OCI-LY7 (cell line): Measurements from ENCODE around the gene VIPAS39. TPM values are rescaled to one million over a fixed set of nuclear protein-coding genes. Genes with fewer than 3 reads are reported as not detected.
"Not testable (repeated sequence)": the region's sequence is repeated elsewhere in the genome, so short reads cannot be mapped to it uniquely, and the experiment has no call there.

Experiments
- BruUV-seq: library from RNA; stranded (reverse); fragments of 400-500 nt; replicated peaks from 2 replicates; lab custom pipeline; 2021; lab: Mats Ljungman, UMichigan
- CTCF ChIA-PET: fragments of 300-600 bp; sonication (Branson Sonifier 250); formaldehyde crosslinking; loops from one replicate; lab custom pipeline; 2022; ENCODE audit warnings: antibody characterized with exemption; ENCODE audit not compliant: unreplicated experiment; lab: Charles Lee
- POLR2A ChIA-PET: fragments of 300-600 bp; sonication (Branson Sonifier 250); formaldehyde crosslinking; loops from one replicate; lab custom pipeline; 2022; ENCODE audit warnings: antibody characterized with exemption; lab: Charles Lee
- DNase-seq: peaks from one replicate; pipeline ENCODE4 v3.0.0-alpha.2; 2015; ENCODE audit warnings: low spot score
- H2AFZ ChIP-seq: fragments of 200-600 bp; sonication (generic), shearing (Covaris generic); 2 replicates; pipeline ENCODE4 v1.6.1; 2014; ENCODE audit warnings: mild to moderate bottlenecking, antibody characterized with exemption, low read length, moderate library complexity
- H3K27ac ChIP-seq: fragments of 200-600 bp; sonication (generic); 2 replicates; pipeline ENCODE4 v1.5.1; 2014; ENCODE audit warnings: mixed run types, low read depth, mild to moderate bottlenecking, moderate library complexity, low read length, inconsistent platforms; ENCODE audit not compliant: poor library complexity, severe bottlenecking
- H3K36me3 ChIP-seq: fragments of 200-600 bp; sonication (generic); 2 replicates; pipeline ENCODE4 v1.6.1; 2014; ENCODE audit warnings: mild to moderate bottlenecking, antibody characterized with exemption, low read length, moderate library complexity, mixed read lengths; ENCODE audit not compliant: insufficient read depth
- H3K4me1 ChIP-seq: fragments of 200-600 bp; sonication (generic); 2 replicates; pipeline ENCODE4 v1.5.1; 2014; ENCODE audit warnings: mild to moderate bottlenecking, low read length; ENCODE audit not compliant: insufficient read depth, poor library complexity, severe bottlenecking
- H3K4me2 ChIP-seq: fragments of 200-600 bp; sonication (generic); 2 replicates; pipeline ENCODE4 v1.6.1; 2014; ENCODE audit warnings: mild to moderate bottlenecking, low read length
- H3K4me3 ChIP-seq: fragments of 200-600 bp; sonication (generic); 2 replicates; pipeline ENCODE4 v1.5.1; 2014; ENCODE audit warnings: mild to moderate bottlenecking, low read depth, low read length; ENCODE audit not compliant: poor library complexity, severe bottlenecking
- H3K79me2 ChIP-seq: fragments of 200-600 bp; sonication (generic); 2 replicates; pipeline ENCODE4 v1.6.1; 2016; ENCODE audit warnings: low read depth, mild to moderate bottlenecking, low read length, moderate library complexity, mixed read lengths; ENCODE audit not compliant: insufficient read depth
- H3K9me2 ChIP-seq: fragments of 200-600 bp; sonication (generic); 2 replicates; pipeline ENCODE4 v1.6.1; 2016; ENCODE audit warnings: mild to moderate bottlenecking, low read length, mixed read lengths; ENCODE audit not compliant: insufficient read depth
- H3K9me3 ChIP-seq: fragments of 200-600 bp; sonication (generic); 2 replicates; pipeline ENCODE4 v1.6.1; 2014; ENCODE audit warnings: mild to moderate bottlenecking, mixed run types, low read length, mixed read lengths
- H4K20me1 ChIP-seq: fragments of 200-600 bp; sonication (generic); 2 replicates; pipeline ENCODE4 v1.6.1; 2014; ENCODE audit warnings: mild to moderate bottlenecking, antibody characterized with exemption, low read length, moderate library complexity, mixed read lengths; ENCODE audit not compliant: insufficient read depth
- EZH2phosphoT487 ChIP-seq: fragments of 200-600 bp; sonication (generic); IDR thresholded peaks from 2 replicates; pipeline ENCODE4 v1.6.1; 2018; ENCODE audit warnings: low read depth, borderline replicate concordance, mild to moderate bottlenecking, mixed run types, antibody characterized with exemption, low read length, moderate library complexity, mixed read lengths
- intact Hi-C: fragments of 100-400 bp; cut with micrococcal nuclease; formaldehyde crosslinking; loops from one replicate; pipeline ENCODE4 v1.10.0; 2022; ENCODE audit not compliant: unreplicated experiment
- total RNA-seq, 2 experiments: library from RNA; depleted of rRNA in 1 of 2; stranded (reverse); fragments of >200 nt in 1 of 2; shearing (Covaris generic) in 1 of 2; gene quantifications; 2 replicates each; pipeline ENCODE4 v1.2.3, GENCODE V29; 2014 to 2022
- TF ChIP-seq, protein P1 (sequence below): fragments of 200-600 bp; sonication (generic); conservative IDR thresholded peaks from 2 replicates; pipeline ENCODE4 v1.5.1; 2014; ENCODE audit warnings: mild to moderate bottlenecking, antibody characterized with exemption, low read length, moderate library complexity, mixed read lengths

The VIPAS39 gene
- total RNA-seq, 2 experiments from 2014 or later: 13.3 to 20.4 TPM

DNA sequence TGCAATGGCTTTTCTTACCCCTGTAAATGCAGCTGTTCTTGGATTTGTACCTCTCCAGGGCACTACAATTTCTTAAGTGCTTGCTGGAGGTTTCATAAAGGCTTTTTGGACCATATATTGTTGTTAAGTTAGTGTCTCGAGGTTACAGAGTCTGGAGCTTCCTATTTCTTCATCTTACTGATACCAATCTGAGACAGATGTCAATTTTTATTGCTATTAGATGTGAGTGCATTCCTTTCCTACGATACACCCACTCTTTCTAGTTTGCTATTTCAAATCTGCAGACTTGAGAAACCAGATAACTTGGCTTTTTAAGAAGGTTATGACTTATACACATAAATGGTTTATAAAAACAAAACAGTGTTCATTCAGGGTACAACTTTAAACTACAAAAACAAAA, 36.2 kb downstream of the VIPAS39 start:
- POLR2A ChIA-PET: no interaction called here
- H3K79me2 ChIP-seq: no peaks in the 10 kb centered on the region
- DNase-seq: no peak
- intact Hi-C loops: no loop called here
- no peak overlapping the region for H2AFZ ChIP-seq
- no peaks in the 10 kb centered on the region for H3K4me1 ChIP-seq
- BruUV-seq: no TSS peak
- no peak for TF ChIP-seq EZH2phosphoT487
- TF ChIP-seq, protein P1, sequence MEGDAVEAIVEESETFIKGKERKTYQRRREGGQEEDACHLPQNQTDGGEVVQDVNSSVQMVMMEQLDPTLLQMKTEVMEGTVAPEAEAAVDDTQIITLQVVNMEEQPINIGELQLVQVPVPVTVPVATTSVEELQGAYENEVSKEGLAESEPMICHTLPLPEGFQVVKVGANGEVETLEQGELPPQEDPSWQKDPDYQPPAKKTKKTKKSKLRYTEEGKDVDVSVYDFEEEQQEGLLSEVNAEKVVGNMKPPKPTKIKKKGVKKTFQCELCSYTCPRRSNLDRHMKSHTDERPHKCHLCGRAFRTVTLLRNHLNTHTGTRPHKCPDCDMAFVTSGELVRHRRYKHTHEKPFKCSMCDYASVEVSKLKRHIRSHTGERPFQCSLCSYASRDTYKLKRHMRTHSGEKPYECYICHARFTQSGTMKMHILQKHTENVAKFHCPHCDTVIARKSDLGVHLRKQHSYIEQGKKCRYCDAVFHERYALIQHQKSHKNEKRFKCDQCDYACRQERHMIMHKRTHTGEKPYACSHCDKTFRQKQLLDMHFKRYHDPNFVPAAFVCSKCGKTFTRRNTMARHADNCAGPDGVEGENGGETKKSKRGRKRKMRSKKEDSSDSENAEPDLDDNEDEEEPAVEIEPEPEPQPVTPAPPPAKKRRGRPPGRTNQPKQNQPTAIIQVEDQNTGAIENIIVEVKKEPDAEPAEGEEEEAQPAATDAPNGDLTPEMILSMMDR: no peak
- CTCF ChIA-PET: no interaction called here
- H3K36me3 ChIP-seq: peaks cover 57% of the 10 kb centered on the region
- H3K4me3 ChIP-seq: no peak overlapping the region
- H3K4me2 ChIP-seq: no peak overlapping the region
- no peaks in the 10 kb centered on the region for H4K20me1 ChIP-seq
- no peak overlapping the region for H3K27ac ChIP-seq
- peaks cover 13% of the 10 kb centered on the region; the same call in 1 of the 2 replicates for H3K9me3 ChIP-seq
- no peaks in the 10 kb centered on the region for H3K9me2 ChIP-seq

DNA sequence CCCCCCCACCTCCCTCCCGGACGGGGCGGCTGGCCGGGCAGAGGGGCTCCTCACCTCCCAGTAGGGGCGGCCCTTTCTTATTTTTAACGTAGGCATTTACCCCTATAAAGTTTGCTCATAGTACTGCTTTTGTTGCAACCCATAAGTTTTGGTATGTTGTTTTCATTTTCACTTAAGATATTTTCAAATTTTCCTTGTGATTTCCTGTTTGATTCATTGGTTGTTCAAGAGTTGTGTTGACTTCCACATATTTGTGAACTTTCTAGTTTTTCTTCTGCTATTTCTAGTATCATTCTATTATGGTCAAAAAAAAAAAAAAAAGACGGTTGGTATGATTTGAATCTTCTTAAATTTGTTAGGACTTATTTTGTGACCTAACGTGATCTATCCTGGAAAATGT, 40.6 kb downstream of the VIPAS39 start:
- H3K4me3 ChIP-seq: no peak overlapping the region
- ChIA-PET CTCF (no interaction called here), POLR2A (no interaction called here)
- H3K79me2 ChIP-seq: no peaks in the 10 kb centered on the region
- no peak overlapping the region for H3K4me2 ChIP-seq
- peaks cover 17% of the 10 kb centered on the region for H3K36me3 ChIP-seq
- no peaks in the 10 kb centered on the region for H3K4me1 ChIP-seq
- no peaks in the 10 kb centered on the region for H3K9me2 ChIP-seq
- H3K27ac ChIP-seq: no peak overlapping the region
- no peaks in the 10 kb centered on the region for H4K20me1 ChIP-seq
- no peak for DNase-seq
- BruUV-seq: no TSS peak
- TF ChIP-seq, protein P1: no peak
- TF ChIP-seq EZH2phosphoT487: no peak
- intact Hi-C loops: no loop called here
- peaks cover 13% of the 10 kb centered on the region; the same call in 1 of the 2 replicates for H3K9me3 ChIP-seq
- H2AFZ ChIP-seq: no peak overlapping the region

DNA sequence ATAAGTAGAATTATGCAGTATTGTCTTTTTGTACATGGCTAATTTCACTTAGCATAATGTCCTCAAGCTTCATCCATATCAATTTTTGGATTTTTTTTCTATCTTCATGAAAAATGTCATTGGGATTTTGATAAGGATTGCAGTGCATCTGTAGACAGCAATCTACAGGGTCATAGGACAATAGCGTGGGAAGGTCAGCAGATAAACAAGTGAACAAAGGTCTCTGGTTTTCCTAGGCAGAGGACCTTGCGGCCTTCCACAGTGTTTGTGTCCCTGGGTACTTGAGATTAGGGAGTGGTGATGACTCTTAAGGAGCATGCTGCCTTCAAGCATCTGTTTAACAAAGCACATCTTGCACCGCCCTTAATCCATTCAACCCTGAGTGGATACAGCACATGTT, 41.3 kb downstream of the VIPAS39 start:
- H4K20me1 ChIP-seq, POLR2A ChIA-PET, H2AFZ ChIP-seq, H3K9me2 ChIP-seq, intact Hi-C loops, CTCF ChIA-PET, H3K27ac ChIP-seq, BruUV-seq, H3K4me2 ChIP-seq, DNase-seq, H3K4me1 ChIP-seq, H3K4me3 ChIP-seq, H3K79me2 ChIP-seq: not testable (repeated sequence)
- H3K9me3 ChIP-seq: peaks cover 13% of the 10 kb centered on the region; the same call in 1 of the 2 replicates
- peaks cover 12% of the 10 kb centered on the region; the same call in 1 of the 2 replicates for H3K36me3 ChIP-seq

DNA sequence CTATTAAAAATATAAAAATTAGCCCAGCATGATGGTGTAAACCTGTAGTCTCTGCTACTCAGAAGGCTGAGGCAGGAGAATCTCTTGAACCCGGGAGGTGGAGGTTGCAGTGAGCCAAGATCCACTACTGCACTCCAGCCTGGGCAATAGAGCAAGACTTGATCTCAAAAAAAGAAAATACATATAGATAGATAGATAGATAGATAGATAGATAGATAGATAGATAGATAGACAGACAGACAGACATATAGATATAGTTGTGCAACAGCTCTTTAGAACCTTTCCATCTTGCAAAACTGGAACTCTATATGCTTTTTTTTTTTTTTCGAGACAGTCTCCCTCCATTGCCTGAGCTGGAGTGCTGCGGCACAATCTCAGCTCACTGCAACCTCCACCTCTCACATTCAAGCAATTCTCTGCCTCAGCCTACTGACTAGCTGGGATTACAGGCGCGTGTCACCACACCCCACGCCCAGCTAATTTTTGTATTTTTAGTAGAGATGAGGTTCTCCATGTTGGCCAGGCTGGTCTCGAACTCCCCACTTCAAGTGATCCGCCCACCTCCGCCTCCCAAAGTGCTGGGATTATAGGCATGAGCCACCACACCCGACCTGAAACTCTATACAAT, 41.9 kb downstream of the VIPAS39 start:
- CTCF ChIA-PET, intact Hi-C loops: not testable (repeated sequence)

More for the DNA sequence above, 41.9 kb downstream of the VIPAS39 start:
- H3K4me1 ChIP-seq, H3K27ac ChIP-seq, H4K20me1 ChIP-seq, H2AFZ ChIP-seq, H3K36me3 ChIP-seq, H3K4me2 ChIP-seq, H3K9me3 ChIP-seq, BruUV-seq, H3K79me2 ChIP-seq, DNase-seq, H3K4me3 ChIP-seq, H3K9me2 ChIP-seq: not testable (repeated sequence)
- POLR2A ChIA-PET: interaction anchor here (0.7 to 1.5 kb wide), 2 partner anchors 12 to 74 kb away, joined by 3 to 4 read pairs; no protein-coding TSS in a partner anchor
